Vagina (tissue), 2 donors: Measurements from ENCODE around the gene PTPRN2. TPM values are rescaled to one million over a fixed set of nuclear protein-coding genes. Genes with fewer than 3 reads are reported as not detected.

Experiments used
- DNase-seq, 2 donors: peaks; one replicate each; pipeline ENCODE4 v3.0.0-alpha.2; 2017; ENCODE audit errors: extremely low spot score in 2 of 2
- H3K27ac ChIP-seq: fragments of 200-600 bp; sonication (generic); one replicate; pipeline ENCODE4 v1.5.1; 2019
- H3K27me3 ChIP-seq: fragments of 200-600 bp; sonication (generic); one replicate; pipeline ENCODE4 v1.5.1; 2019
- H3K36me3 ChIP-seq, 2 donors: fragments of 200-600 bp; sonication (generic); one replicate each; pipeline ENCODE4 v1.5.1; 2017 to 2019
- H3K4me1 ChIP-seq: fragments of 200-600 bp; sonication (generic); one replicate; pipeline ENCODE4 v1.5.1; 2019
- H3K4me3 ChIP-seq, 2 donors: fragments of 200-600 bp; sonication (generic); 1 replicate in 1 of 2; 2 replicates in 1 of 2; pipeline ENCODE4 v1.5.1; 2016 to 2019
- H3K9me3 ChIP-seq: fragments of 200-600 bp; sonication (generic); one replicate; pipeline ENCODE4 v1.5.1; 2019
- POLR2A ChIP-seq, 2 donors: fragments of 450-650 bp; IDR thresholded peaks; one replicate each; pipeline ENCODE4 v1.6.1; 2017; ENCODE audit warnings: antibody characterized with exemption in 2 of 2, mild to moderate bottlenecking in 2 of 2, moderate library complexity in 2 of 2
- POLR2AphosphoS5 ChIP-seq, 2 donors: sonication (generic); formaldehyde crosslinking; IDR thresholded peaks; one replicate each; pipeline ENCODE4 v1.9.0; 2017; ENCODE audit warnings: antibody characterized with exemption in 2 of 2, mild to moderate bottlenecking in 2 of 2, low read depth in 1 of 2; ENCODE audit not compliant: insufficient read depth in 1 of 2
- intact Hi-C: fragments of 100-400 bp; cut with DNase I; formaldehyde crosslinking; loops from one replicate; pipeline ENCODE4 v1.15.1; 2023
- total RNA-seq: library from RNA; depleted of rRNA; stranded (reverse); fragments of >200 nt; gene quantifications from one replicate; pipeline ENCODE4 v1.2.3, GENCODE V29; 2016
- TF ChIP-seq, protein P1 (sequence below), 3 experiments: fragments of 450-650 bp in 2 of 3; fragments of 200-600 bp in 1 of 3; sonication (generic) in 1 of 3; IDR thresholded peaks; one replicate each; pipeline ENCODE4 v1.5.1; 2017 to 2019; ENCODE audit warnings: antibody characterized with exemption in 3 of 3, mild to moderate bottlenecking in 2 of 3, moderate library complexity in 2 of 3

PTPRN2 gene
- total RNA-seq, 1 donor from 2014 or later, result 7.4 TPM

DNA sequence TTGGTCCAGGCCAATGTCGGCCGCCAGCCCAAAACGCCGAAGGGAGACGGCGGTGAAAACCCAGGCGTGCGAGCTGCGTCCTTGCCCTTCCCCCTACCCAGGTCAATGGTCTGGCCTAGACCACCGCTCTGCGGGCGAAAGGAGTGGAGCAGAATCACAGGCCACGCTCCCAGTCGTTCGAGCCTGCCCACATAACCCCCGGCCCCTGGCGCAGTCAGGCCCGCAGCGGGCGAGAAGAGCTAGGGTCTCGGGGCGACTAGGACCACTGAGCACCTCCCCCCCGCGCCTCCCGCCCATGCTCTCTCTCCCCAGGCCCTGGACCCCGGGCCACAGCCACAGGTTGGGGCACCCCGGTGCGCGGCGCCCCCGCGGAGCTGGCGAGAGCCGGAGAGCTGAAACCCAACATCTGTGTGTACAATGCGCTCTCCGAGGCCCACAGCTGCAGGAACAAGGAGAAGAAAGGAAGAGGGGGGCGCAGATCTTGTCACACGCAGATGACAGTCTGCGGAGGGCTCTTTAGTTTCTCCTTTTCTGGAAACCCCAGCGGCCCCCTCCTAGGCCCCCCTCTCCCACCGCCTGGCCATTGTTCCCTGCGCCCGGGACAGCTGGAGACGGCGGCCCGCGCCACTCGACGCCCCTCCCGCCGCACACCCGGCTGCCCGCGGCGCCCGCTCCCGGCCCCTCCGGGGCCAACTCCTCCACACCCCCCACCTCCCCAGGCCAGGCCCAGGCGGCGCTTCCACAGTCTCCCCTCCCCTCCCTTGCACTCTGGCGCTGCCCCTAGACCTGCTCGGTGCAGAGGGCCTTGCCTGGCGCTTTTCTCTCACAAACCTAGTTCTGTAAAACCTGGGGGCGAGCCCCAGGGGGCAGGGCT is 895.8 kb downstream of the PTPRN2 start:
- Histone ChIP-seq H3K4me1 (peaks cover 25% of the 10 kb centered on the region), H3K27me3 (peaks cover 18% of the 10 kb centered on the region)

GRCh38 chr7:157690833-157691585 is 896.6 kb downstream of the PTPRN2 start:
- DNase-seq, result no peak
- Histone ChIP-seq H3K4me3 (peak overlapping the region in 1 of 2 donors; percentile 28), H3K36me3 (no peaks in the 10 kb centered on the region), H3K27me3 (peaks cover 19% of the 10 kb centered on the region), H3K4me1 (peaks cover 25% of the 10 kb centered on the region), H3K27ac (no peak overlapping the region), H3K9me3 (no peaks in the 10 kb centered on the region)
- TF ChIP-seq, protein P1, sequence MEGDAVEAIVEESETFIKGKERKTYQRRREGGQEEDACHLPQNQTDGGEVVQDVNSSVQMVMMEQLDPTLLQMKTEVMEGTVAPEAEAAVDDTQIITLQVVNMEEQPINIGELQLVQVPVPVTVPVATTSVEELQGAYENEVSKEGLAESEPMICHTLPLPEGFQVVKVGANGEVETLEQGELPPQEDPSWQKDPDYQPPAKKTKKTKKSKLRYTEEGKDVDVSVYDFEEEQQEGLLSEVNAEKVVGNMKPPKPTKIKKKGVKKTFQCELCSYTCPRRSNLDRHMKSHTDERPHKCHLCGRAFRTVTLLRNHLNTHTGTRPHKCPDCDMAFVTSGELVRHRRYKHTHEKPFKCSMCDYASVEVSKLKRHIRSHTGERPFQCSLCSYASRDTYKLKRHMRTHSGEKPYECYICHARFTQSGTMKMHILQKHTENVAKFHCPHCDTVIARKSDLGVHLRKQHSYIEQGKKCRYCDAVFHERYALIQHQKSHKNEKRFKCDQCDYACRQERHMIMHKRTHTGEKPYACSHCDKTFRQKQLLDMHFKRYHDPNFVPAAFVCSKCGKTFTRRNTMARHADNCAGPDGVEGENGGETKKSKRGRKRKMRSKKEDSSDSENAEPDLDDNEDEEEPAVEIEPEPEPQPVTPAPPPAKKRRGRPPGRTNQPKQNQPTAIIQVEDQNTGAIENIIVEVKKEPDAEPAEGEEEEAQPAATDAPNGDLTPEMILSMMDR (IDR thresholded peaks at IDR 0.05), result no peak
- TF ChIP-seq POLR2AphosphoS5 (IDR thresholded peaks at IDR 0.05; ENCODE audit: insufficient read depth in 1 of 2, low read depth in 1 of 2), result no peak
- TF ChIP-seq POLR2A (IDR thresholded peaks at IDR 0.05), result no peak
- intact Hi-C loops, result no loop called here

More for the DNA sequence above, 895.8 kb downstream of the PTPRN2 start:
- intact Hi-C loops, result no loop called here
- Histone ChIP-seq H3K4me3 (no peak overlapping the region), H3K36me3 (no peaks in the 10 kb centered on the region), H3K9me3 (no peaks in the 10 kb centered on the region), H3K27ac (no peak overlapping the region)
- no peak for DNase-seq
- TF ChIP-seq POLR2A (IDR thresholded peaks at IDR 0.05) (no peak), POLR2AphosphoS5 (IDR thresholded peaks at IDR 0.05; ENCODE audit: insufficient read depth in 1 of 2, low read depth in 1 of 2) (no peak)

DNA sequence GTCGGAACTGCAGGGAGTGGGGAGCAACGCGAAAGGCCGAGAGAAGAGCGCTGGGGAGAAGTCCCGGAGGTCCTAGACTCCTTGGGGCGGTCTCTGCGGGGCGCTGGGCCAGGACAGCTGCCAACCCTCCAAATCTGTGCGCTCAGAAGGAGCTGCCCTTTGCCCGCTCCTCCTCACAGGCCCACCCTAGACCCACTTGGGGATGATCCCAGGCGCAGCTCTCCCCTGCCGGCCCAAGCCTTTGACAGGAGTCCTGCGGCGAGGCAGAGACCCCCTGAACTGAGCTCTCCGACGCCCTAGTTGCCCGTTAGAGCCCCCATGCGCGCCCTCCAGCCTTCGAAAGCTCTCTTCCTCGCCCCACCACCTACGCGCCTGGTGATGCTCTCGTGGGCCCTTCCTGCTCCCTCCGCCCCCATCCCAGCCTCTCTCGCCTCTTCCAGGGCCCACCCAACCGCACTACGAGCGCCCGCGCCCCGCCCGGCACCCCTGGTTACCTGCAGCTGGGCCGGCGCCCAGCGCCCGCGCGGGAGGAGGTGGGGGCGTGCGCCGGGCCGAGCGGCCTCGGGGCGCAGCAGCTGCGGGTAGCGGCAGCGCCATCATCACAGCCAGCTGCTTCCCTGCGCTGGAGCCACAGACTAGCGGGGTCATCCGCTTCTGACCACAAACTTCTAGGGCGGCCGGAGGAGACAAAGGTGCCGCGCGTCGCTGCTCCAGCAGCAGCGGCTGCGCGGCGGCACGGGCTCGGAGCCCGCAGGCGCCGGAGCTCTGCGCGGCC is 897.4 kb downstream of the PTPRN2 start:
- Histone ChIP-seq H3K4me3 (peak overlapping the region; percentile 23 to 28), H3K27ac (no peak overlapping the region), H3K9me3 (no peaks in the 10 kb centered on the region), H3K27me3 (peaks cover 27% of the 10 kb centered on the region), H3K4me1 (peaks cover 25% of the 10 kb centered on the region), H3K36me3 (no peaks in the 10 kb centered on the region)
- TF ChIP-seq POLR2AphosphoS5 (IDR thresholded peaks at IDR 0.05; ENCODE audit: insufficient read depth in 1 of 2, low read depth in 1 of 2) (no peak), POLR2A (IDR thresholded peaks at IDR 0.05) (no peak)
- TF ChIP-seq, protein P1 (IDR thresholded peaks at IDR 0.05), result no peak
- DNase-seq, result no peak
- intact Hi-C loops, result no loop called here

DNA sequence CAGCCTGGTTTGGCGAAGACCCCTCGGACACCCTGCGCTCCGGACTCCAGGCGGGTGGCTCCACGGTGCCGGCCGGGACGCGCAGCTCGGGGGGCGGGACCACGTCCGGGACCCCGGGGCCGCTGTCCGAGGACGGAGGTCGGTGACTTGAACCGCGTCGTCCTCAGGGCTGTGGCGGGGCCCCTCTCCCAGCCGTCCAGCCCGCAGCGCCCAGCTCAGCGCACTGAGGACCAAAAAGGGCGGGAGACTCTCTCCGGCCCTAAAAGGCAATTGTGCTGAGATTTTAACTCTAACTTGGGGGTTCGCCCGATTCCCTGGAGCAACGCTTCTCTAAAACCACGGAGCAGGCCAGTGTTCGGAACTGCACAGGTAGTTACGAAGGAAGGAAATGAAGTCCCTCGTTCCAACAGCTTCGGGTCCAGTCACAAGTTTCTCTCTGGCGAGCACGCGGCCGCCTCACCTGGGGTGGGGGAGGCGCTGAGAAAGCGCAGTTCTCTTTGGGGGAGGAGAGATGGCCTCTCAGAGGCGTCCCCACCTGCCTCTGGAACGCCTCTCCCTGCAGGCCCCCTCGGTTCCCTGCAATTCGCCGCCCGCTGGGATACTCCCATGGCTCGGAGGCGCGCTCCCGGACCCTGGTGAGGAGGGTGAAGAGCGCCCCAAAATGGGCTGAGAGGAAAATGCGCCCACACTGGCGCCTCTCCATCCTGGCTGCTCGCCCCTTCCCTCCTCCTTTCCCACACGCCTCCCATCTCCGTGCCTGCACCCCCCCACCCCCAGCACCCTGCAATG is 898.2 kb downstream of the PTPRN2 start:
- TF ChIP-seq POLR2AphosphoS5 (IDR thresholded peaks at IDR 0.05; ENCODE audit: insufficient read depth in 1 of 2, low read depth in 1 of 2) (no peak), POLR2A (IDR thresholded peaks at IDR 0.05) (no peak)
- TF ChIP-seq, protein P1 (IDR thresholded peaks at IDR 0.05), result no peak
- intact Hi-C loops, result no loop called here
- H3K4me3 ChIP-seq, result peak overlapping the region in 1 of 2 donors; percentile 28
- no peaks in the 10 kb centered on the region for H3K9me3 ChIP-seq
- no peak overlapping the region for H3K27ac ChIP-seq
- no peak for DNase-seq
- H3K36me3 ChIP-seq, result no peaks in the 10 kb centered on the region
- H3K4me1 ChIP-seq, result peaks cover 27% of the 10 kb centered on the region
- H3K27me3 ChIP-seq, result peaks cover 33% of the 10 kb centered on the region
